Stimulated activated CD8-positive, alpha-beta memory T cell treated with anti-CD3 and anti-CD28 coated beads, Interleukin-12 subunit alpha, Interleukin-12 subunit beta, amount 100 ng/mL, for 24 hours (primary cell): ENCODE data around the gene UBQLN4.

Source experiments
- DNase-seq: peaks from one replicate; pipeline ENCODE4 v3.0.0-alpha.2; 2020; ENCODE audit errors: extremely low read depth

The UBQLN4 gene

DNA sequence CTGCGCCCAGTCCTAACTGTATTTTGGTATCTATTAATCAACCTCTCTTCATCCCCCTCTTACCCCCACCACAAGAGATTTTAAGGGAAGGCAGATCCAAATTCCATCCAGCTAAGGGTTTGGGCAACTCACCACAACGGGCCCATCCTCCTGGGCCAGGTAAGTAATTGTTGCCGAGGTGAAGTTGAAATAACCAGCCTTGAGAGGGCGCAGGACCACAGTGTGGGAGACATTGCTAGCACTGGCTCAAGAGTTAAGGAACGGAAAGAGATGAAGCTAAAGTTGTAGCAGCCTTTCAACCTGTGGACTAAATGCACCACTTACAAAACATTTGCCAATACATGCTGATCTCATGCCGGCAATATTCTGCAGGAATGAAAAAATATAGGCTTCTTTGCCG, 38.8 kb downstream of the UBQLN4 start:
- DNase-seq, result no peak

DNA sequence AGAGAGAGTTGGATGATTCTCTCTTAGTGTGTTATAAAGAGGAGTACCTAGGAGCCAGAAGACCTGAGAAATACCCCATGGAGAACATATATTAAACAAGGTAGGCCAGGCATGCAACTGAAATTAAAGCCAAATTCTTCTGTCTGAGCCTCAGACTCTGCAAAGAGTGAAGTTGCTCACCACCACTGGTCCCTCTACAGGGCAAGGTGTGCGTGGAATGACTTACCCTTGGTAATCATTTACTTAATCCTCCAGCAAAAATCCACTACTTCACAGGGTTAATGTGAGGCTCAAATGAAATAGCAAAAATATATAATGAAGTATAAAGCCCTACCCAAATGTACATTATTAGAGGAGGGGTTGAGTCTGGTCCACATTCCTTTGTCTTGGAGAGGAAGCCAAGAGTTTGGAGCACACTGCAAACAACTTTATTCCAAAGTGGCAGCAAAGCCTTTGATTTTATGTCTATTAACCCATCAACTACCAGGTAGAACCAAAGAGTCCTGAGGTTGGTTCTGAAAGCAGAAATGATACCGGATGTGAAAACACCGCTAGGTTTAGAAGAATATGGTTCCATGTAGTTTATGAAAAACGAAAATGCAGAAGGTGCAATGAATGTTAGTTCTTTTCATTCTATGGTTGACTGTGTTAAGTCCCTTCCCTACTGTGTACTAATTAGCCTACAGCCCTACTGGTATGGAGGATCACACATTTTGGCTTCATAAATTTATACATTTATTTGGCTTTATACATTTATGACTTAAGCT, 41.4 kb downstream of the UBQLN4 start:
- no peak for DNase-seq

DNA sequence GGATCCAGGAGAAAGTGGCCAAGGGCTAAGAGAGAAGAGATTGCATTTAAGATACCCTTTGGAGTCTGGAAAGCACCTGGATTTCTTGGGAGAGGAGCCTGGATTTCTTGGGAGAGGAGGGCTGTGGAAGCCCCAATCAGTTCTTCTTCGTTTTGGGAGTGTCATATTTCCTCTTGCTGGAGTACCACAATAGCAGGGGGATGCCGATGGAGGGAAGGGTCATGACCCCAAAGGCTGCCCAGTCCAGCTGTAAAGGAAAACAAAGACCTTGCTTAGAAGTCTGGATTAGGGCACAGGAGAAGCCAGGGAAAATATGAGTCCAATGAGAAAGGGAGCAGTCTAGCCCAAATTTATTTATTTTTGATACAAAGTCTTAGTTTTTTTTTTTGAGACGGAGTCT, 44.2 kb downstream of the UBQLN4 start:
- DNase-seq, result no peak

DNA sequence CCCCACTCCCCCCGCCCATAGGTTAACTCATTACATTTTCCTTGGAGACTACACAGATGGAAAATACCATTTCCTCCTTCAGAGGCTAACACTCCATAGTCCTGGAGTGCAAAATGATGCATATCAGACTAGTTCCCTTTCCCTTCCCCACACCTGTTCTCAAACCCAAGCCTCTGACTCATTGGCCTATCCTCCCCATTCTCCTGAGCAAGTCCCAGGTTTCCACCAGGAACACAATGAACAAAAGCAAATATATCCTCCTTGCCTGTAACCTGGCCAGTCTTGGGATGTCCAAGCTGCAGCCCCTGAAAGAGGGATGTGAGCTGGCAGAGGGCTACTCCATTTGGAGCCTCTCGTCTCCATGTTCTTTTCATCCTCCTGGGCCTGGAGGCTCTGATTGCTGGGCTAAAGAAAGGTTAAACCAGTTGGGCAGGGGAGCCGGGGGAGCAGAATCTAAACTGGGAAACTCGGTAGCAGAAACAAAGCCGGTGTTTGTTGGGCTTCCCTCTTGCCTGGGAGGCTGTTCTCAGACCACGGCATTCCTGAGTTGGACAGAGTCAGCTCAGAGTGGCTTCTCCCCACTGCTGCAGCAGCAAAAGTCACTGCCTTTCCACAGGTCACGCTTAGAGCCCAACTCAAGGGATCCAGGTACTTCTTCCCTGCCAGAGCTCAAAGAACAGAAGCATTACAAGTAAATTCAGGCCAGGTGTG, 46.8 kb downstream of the UBQLN4 start:
- no peak for DNase-seq

DNA sequence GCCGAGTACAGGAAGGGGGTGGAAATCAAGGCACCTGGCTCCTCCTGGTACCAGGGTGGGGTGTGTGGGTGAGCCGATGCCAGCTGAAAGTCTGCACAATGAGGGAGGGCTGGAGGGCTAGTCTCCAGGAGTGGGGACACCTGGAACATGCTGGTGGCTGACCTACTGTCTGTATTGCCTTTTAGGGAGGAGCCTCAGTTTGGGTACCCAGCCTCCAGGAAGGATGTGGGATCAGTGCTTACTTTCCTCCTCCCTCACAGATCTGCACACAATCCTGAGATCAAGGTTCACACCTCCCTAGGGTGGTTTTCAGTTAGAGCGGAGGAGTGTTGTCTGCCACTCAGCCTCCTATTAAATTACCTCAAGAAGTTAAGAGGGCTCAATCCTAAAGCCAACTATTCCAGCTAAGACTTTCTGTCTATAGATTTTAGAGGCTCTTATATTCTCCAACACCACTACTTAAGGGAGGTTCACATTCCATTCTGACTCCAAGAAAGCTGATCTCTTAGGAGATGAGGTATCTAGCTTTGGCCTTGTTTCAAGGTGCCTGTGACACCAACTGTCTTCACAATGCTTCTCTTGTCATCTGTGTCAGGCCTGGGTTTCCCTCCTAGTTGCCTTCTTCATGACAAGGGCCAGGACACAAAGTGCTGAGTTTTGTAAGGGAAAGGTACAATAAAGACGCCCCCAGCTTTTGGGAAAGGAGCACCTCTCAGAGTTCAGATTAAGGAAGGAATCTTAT, 48.6 kb downstream of the UBQLN4 start:
- no peak for DNase-seq

DNA sequence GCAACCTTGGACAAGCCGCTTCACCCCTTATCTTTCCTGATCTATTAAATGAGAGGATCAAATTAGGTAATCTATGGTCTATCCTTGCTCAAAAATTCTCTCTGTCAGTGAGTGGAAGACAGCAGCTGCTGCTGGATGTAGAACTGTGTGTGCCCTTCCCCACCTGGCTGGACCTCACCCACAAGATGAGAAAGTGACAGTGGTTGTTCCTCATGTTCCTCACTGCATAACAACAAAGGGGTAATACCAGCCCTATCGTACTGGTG, 49.7 kb downstream of the UBQLN4 start:
- no peak for DNase-seq

DNA sequence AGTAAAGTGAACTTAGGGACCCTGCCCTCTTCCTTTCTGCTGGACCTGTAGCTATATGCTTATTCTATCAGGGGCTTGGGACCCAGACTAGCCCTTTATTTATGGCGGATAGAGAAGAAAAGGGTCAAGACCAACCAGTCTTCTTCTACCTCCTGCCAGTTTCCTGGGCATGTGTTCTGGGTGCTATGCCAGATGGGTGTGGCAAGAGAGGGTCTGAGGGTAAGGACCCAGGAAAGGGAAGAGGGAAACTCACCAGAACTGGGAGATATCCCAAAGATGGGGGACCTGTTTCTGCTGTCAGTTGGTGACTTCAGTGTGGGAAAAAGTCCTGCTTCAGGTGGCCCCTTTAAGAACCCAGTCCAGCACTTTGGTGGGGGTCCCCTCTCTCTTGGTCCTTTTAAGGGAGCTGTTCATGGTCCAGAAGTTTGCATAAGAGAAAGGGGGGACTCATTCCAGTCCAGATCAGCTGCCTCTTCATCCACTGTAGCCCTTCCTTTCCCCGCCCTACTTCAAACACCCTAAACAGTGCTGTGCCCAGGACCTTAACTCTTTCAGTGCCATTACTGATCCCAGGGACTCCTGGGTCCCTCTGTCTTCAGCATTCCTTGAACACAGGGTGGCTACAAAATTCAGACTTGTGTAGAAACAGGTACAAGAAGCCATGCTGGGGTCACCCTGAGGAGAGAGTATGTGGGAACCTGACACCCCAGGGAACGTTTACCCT, 51.2 kb downstream of the UBQLN4 start:
- DNase-seq, result no peak

DNA sequence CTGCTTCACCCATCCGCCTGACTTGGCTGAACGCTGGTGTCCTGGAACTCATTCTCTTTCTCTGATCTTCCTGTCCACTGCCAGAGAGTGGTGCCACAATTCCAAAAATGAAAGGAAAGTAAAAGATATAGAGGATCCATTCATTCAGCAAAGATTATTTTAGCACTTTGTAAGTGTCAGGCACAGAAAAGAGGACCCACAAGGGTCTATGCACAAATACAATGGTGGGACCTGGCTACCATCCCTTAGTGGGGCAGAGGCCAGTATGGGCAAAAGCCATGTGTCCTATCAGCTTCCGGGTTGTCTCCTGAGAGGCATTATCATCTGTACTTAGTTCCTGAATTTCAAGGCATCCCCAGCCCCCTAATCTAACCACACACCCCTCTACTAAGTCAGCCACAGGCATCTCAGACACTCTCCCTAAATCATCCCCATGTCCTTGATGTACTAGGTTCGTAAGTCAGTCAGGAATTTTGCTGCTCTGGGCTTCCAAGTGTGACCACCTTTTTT, 51.9 kb downstream of the UBQLN4 start:
- no peak for DNase-seq

DNA sequence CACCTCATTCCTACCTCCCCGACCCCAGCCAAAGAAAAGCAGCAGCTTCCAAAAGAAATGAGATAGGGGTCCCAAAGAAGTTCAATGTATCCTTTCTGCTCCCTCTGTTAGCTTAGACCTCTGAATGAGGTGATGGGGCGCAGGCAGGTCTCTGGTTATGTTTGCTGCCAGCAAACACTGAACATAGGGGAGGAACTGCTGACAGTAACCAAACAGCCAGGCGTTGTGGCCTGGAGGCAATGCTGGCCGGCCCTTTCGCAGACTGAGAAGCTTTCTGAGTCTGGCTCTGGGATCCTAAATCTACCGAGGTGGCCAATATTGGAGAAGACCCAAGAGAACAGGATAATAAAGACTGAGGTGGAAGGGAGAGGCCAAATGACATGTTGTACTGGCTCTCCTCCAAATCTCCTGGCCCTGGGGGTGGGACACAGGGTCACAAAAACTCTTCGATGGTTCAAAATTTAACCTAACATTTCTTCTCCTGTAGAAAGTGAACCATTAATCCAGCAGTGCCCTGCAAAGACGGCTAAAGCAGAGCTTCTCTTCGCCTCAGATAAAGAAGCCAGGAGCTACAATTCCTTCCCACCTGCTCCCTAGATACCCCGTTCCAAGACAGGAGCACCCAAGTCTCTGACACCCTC, 52.5 kb downstream of the UBQLN4 start:
- DNase-seq, result no peak

DNA sequence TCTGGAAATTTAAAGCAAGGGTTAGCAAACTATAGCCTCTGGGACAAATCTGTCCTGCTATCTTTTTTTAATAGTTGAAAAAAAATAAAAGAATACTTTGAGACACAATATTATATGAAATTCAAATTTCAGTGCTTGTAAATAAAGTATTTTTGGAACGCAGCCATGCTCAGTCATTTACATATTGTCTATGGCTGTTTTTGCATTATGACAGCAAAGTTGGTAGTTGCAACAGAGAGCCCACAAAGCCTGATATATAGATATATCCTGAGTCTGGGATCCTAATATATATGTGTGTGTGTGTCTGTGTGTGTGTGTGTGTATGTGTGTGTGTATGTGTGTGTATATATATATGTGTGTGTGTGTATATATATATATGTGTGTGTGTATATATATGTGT, 53.6 kb downstream of the UBQLN4 start:
- DNase-seq, result no peak

DNA sequence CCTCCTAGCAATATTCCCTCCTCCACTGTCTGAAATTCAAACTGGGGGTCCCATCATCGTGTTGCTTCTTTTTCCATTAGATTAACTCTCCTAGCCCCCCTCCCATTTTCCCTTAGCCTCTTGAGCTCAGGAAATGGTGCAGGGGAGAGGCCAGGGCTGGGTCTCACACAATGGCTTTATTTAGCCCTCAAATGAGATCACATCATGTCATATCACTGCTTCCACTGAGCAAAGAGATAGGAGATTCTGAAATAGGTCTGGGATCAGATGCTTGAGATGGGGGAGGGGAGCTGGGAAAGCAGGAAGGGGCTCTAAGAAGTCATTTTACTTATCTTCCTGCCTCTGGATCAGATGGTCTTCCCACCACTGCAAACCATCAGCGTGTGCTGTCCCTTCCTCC, 57.4 kb downstream of the UBQLN4 start:
- DNase-seq, result no peak

DNA sequence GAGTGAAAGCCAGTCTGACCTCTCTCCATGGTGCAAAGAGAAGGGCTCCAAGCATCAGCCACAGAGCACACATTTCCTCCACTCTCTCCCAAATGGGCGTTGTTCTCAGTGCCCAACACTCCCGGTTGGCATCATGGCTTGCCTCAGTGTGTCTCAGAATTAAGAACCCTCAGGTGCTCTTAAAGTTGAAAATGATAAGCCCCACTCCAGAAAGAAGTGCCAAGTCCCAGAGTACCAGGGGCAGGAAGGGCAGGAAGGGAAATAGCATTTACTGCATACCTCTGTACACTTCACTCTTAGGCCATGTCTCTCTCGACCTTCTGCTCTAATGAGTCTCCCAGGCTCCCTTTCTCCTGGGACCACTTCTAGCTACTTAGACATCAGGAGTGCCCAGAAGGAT, 60.0 kb downstream of the UBQLN4 start:
- no peak for DNase-seq

DNA sequence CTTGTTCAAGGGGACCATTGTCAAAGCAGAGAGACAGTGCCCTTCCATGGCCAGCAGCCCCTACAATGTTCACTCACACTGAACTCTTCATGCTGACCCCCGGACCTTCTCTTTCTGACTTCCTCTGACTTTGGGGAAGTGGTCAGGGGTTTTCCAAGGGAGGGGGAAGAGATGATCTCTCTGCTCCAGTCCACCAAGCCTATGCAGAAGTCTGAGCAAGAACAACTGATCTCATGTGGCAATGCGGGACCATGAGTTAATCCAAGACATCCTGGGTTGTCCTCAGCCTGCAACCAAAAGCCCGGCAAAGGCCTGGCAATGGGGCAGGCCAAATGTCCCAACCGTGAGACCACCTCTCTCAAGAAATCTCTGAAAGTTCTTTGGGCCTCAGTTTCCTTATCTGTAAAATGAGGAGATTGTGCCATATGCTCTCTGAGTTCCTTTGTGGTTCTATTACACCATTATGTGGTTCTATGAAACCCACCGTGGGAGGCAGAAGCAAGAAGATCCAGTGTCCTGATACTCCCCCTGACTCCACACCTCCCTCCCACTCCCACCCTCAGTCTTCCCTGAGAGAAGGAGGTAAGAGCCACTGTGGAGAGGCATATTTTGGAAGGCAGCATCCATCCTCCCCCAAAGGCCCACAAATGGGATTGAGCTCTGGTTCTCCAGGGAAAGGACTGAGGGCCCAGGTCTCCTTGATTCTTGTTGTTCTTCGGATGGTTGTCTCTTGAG, 63.4 kb downstream of the UBQLN4 start:
- DNase-seq, result no peak

DNA sequence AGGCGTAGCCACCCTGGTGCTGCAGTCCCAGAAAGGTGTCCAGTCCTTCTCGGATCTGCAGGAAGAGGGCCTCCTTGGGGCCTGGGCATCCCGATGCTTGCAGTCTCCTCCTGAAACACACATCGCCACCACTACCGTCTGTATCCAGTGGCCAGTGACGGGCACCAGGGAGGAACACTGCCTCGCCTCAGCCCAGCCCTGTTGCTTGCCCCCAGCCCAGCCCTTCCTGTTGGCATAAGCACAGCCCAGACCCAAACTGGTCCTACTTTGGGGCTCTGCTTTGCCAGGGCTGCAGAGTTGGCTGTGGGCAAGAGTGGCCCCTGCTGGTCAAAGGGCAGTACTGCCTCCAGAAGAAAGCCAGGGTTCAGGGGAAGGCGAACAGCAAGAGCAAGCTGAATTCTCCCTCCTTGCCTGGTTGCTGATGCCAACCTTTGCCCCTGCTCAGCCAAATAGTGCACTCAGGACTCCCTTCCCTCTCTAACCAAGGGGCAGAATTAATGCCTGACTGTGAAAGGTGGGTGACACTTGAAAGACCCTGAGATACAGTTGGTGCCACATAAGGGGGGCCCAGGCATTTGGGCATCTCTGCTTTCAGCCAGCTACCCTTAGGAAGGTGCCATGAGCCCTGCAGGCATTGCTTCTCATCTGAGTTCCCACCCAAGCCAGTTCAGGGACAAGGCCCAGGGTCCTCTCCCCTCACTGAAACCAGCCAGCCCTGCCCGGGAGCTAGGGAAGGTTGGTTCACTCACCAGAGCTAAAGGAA, 64.2 kb downstream of the UBQLN4 start:
- no peak for DNase-seq
